ENCODE data around the gene IFIT1B.
"Not testable (repeated sequence)": the region's sequence is repeated elsewhere in the genome, so short reads cannot be mapped to it uniquely, and the experiment has no call there.

Gene IFIT1B, protein sequence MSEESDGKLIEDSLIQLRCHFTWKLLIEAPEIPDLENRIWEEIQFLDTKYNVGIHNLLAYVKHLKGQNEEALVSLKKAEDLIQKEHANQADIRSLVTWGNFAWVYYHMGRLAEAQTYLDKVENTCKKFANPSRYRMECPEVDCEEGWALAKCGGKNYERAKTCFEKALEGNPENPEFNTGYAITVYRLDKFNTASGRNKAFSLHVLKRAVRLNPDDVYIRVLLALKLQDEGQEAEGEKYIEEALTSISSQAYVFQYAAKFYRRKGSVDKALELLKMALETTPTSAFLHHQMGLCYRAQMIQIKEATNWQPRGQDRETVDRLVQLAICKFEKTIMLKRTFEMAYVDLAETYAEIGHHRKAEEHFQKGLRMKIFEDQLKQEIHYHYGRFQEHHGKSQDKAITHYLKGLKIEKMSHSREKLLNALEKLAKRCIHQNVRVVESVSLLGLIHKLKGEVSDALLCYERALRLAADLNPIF

DNA sequence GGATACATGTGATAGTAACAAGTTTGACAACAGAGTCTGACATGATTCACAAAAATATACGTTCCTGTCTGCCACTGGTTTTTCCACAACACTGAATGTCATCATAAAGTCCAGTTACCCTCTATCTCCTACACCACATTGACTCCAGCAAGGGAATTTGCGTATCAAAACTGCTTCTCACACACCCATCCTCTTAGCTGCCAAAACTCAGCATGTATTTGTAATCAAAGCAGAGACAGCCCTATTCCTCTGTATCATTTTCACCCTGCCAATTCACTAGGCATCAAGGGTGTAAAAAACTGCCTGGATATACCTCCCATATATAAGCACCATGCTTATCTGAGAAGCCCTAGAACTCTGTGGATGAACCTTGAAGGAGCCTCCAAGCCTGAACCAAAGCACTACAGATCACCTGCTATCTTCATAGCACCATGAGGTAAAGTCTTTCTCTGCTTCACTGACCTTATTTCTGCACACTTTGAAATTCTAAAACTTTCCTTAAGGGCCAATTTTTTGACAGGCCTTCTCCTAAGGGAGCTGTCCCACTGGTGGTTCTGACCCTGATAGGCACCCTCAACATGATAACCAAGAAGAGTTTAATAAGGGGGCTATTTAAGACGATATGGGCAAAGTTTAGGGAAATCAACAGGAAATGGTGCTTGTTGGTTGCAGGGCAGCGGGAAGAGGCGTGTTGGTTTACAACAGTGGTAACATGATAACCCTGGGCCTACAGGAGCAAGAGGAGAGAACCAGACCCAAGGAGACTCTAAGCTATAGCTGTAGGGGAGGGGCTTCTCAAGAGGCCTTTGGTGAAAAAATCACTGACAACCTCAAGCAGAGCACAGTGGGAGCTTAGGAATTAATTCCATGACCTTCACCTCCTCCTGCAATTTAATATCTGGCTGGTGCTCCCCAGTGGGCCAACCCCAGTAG, at the start of gene IFIT1B:
TSS of gene IFIT1B (plus strand) at position 352 of the 933 bp plus-strand sequence. CDS start at position 432, 80 bp downstream.
- no peak for DNase-seq (ENCODE audit: low read depth in 2 of 2)

DNA sequence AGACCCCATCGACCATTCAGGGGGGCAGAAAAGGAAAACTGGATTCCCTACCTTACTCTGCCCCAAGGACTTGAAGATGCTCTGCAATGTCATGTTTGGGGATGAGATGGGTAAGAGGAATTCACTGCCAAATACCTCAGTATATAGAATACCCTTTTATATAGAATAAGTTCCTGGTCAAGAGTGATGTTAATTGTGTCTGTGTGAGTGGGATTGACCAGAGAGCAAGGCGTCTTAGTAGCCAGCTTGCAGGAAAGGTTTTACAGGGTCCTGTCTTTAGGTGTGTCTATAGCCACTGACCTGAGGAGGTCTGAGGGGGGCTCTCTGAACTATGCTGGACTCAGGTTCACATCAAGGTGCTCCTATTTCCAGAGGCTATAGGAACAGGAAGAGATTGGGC, 48.7 kb upstream of the IFIT1B start:
- no peak for DNase-seq (ENCODE audit: low read depth in 2 of 2)

DNA sequence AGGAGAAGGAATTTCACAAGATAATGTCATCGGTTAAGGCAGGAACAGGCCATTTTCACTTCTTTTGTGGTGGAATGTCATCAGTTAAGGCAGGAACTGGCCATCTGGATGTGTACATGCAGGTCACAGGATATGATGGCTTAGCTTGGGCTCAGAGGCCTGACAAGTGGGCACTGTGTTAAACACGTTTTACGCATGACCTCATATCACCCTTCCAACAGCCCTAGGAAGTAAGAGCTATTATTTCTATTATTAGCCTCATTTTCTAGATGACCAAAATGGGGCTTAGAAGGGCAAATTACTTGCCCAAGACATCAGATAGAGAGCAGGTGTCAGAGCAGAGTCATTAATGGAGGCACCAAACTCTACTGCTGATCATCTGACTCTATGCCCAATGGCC, 47.8 kb upstream of the IFIT1B start:
- DNase-seq (ENCODE audit: low read depth in 2 of 2): not testable (repeated sequence)

DNA sequence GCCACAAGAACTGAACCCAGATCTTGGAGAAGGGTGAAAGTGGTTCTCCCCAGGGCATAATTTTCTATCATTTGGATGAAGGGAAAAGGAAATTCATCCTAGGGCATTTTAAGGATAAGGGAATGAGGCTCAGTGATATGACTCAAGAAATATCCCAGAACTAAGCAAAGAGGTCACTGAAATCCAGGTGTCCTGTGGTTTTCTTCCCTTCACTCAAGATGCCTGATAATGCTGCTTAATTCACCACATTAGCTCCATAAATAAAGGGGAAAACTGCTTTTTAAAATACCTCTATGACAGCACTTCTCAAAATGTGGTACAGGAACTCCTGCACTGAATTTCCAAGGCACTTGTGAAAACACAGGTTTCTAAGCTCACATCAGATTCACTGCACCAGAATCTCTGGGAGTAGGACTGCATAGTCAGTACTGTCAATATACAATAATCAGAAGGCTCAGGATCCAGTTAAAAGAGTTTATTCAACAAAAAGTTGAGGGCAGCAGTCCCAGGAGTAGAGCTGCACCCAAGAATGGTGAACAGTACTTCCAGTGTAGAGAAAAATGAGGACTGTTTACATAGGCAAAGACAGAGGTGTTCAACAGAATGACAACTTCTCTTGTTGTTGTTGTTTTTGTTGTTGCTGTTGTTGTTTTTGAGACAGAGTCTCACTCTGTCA, 47.2 kb upstream of the IFIT1B start:
- no peak for DNase-seq (ENCODE audit: low read depth in 2 of 2)

DNA sequence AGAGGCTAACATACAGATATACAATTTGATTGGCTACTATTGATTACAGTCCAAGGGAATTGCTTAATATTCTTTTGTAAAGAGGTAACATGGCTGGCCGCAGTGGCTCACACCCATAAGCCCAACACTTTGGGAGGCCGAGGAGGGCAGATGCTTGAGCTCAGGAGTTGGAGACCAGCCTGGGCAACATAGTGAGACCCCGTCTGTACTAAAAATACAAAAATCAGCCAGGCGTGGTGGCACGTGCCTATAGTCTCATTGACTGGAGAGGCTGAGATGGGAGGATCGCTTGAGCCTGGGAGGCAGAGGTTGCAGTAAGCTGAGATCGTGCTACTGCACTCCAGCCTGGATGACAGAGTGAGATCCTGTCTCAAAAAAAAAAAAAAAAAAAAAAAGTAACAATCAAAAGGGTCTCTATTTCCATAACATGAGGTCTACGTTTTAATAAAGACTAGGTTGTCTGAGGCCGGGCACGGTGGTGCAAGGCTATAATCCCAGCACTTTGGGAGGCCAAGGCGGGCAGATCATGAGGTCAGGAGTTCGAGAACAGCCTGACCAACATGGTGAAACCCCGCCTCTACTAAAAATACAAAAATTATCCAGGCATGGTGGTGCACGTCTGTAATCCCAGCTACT, 46.3 kb upstream of the IFIT1B start:
- DNase-seq (ENCODE audit: low read depth in 2 of 2): not testable (repeated sequence)

DNA sequence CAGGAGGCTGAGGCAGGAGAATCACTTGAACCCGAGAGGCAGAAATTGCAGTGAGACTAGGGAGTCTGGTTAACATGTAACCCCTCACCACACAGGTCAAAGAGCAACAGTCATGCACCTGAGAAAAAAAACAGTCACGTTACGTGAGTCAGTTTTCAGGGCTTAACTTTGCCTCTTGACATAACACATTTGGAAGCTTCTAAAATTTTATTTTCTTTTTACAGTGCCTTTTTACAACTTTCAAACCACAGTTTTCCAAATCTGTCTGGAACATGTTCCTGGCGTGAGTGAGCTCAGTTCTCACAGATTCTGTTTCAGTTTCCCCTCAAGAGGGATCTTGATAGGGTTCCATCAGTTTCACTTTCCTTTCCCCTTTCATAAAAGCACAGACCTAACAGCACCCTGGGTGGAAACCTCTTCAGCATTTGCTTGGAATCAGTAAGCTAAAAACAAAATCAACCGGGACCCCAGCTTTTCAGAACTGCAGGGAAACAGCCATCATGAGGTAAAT, 45.7 kb upstream of the IFIT1B start:
- no peak for DNase-seq (ENCODE audit: low read depth in 2 of 2)

DNA sequence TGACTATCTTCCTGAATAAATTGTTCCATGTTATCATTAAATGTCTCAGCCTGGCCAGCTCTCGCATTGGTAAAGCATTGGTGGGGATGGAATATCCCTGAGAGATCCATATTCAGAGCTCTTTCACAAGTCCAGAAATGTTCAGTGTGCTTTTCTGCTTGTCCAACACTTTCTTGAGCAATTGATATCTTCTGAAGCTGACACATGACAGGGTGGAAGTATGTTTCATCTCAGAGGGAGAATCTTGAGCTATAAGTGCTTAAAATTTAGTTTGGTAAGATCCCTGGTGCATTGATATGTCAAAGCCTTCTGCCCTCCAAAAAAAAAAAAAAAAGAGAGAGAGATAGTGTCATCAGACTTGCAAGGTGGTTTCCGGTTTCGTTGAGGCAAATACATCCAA, 42.6 kb upstream of the IFIT1B start:
- no peak for DNase-seq (ENCODE audit: low read depth in 2 of 2)

DNA sequence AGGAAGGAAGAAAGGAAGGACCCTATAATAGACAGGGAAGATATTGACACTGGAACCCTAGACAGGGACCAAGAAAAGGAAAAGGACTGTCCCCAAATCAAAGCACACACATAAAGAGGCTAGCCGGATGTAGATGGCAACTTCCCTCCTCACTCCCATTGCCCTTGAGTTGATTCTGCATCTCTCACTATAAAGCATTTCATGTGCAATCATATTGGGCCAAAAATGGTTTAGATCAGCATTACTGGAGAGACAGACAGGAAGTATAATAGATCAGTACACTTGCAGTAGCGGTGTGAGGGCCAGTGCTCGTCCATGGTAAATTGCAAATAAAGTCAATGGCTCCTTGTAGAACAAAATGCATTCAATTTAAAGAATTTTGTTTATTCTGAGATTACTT, 41.6 kb upstream of the IFIT1B start:
- DNase-seq (ENCODE audit: low read depth in 2 of 2): no peak

DNA sequence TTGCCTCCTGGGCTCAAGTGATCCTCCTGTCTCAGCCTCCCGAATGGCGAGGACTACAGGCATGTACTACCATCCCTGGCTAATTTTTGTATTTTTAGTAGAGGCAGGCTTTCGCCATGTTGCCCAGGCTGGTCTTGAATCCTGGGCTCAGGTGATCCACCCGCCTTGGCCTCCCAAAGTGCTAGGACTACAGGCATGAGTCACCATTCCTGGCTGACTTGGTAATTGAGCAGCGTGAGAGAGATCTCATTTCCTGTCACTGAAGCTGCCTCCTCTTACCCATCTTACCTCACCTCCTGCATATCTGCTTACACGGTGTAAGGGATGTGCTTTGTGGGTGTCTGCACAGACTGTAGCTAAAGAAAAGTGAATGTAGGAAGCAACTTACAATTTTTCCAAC, 40.4 kb upstream of the IFIT1B start:
- DNase-seq (ENCODE audit: low read depth in 2 of 2): peak in 1 of 2 donors; percentile 27

DNA sequence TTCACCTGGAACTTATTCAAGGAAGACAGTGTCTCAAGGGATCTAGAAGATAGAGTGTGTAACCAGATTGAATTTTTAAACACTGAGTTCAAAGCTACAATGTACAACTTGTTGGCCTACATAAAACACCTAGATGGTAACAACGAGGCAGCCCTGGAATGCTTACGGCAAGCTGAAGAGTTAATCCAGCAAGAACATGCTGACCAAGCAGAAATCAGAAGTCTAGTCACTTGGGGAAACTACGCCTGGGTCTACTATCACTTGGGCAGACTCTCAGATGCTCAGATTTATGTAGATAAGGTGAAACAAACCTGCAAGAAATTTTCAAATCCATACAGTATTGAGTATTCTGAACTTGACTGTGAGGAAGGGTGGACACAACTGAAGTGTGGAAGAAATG, 39.1 kb upstream of the IFIT1B start:
- no peak for DNase-seq (ENCODE audit: low read depth in 2 of 2)

DNA sequence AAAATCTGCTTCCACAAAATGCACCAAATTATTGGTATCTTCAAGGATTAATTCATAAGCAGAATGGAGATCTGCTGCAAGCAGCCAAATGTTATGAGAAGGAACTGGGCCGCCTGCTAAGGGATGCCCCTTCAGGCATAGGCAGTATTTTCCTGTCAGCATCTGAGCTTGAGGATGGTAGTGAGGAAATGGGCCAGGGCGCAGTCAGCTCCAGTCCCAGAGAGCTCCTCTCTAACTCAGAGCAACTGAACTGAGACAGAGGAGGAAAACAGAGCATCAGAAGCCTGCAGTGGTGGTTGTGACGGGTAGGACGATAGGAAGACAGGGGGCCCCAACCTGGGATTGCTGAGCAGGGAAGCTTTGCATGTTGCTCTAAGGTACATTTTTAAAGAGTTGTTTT, 38.0 kb upstream of the IFIT1B start:
- DNase-seq (ENCODE audit: low read depth in 2 of 2): no peak

DNA sequence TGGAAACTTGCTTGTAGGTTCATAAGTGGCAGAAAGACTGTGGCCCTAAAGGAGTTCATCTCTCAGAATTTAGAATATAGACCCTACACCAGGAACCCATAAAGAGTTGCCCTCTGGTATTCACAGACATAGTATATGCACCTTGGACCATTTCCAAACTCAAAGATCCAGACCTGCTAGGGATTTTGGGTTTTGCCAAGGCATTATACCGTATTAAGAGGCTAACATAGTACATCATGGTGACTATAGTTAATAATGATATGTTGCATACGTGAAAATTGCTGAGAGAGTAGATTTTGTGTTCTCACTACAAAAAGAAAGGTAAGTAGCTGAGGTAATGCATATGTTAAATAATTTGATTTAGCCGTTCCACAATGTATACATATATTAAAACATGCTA, 36.2 kb upstream of the IFIT1B start:
- no peak for DNase-seq (ENCODE audit: low read depth in 2 of 2)

DNA sequence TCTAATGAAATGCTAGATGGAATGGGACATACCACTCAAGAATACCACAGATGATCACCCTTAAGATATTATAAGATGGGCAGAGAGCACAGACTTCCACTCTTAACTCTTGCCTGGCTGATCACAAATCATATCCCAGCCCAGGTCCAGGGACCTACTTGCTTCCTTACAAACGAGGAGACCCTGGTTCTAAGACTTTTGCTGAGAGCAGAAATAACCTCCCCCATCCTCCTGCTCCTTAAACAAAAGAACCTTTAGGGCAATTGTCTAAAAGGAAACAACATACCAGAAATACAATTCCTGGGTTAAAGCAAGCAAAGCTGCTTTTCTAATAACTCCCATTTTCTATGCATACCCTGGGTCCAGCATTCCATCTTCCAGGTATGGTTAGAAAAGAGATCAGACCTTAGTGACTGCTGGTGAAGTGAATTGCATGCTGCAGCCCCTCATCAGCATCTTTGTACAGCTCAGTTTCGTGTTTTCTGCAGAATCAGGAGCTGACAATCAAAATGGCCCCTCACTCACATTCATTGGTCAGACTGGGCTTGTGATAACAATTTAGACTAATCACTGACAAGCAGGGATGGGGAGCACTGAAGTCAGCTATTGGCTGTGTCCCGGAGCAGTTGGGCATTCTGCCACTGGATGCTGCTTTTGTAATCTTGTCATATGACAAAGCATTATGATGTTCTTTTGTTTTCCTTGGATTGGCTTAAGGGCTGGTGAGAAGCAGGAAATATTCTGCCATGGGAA, 35.5 kb upstream of the IFIT1B start:
- DNase-seq (ENCODE audit: low read depth in 2 of 2): no peak

DNA sequence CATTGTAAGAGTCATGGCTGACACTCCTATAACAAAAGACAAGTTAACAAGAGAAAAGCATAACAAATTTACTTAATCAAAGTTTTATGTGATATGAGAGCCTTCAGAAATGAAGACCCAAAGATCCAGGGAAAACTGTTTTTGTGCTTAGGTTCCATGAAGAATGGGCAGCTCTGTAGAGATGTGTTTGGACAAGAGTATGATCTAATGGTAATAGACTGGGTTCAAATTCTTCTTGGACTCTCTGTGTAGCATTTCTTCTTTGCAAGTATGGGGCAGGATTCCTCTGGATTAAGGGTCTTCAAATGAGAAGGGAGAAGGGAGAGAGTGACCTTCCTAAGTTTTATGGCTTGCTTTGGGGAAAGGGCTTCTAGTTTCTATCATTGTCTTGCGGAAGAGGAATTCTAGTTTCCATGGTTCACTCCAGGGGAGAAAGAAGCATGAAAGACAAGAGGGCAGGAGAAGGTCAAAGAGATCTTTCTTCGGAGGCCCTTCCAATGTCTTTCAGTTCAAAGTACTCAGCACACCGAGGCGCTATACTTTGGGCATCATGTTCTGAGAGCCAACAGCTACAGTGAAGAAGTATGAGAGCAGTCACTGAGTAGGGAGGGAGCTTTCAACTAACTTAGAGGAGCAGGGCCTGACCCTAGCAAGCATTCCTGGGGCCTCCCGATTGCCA, 34.6 kb upstream of the IFIT1B start:
- DNase-seq (ENCODE audit: low read depth in 2 of 2): no peak

DNA sequence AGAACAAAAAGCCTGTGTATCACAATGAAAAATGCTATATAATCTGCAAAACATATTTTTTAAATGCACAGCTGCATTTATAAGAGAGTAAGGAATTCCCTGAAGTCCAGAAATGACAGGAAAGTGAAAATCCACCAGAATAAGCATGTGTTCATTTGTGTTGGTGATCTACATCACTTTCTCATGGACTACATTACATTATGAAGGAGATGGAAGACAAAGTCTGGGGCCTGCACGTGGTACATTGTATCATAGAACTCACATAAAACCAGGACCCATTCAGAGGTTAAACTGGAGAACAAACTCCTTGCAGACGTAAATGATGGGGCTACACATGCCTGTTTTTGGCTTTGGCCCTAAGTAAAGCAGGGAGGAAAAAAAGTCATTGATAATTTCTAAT, 33.7 kb upstream of the IFIT1B start:
- no peak for DNase-seq (ENCODE audit: low read depth in 2 of 2)

DNA sequence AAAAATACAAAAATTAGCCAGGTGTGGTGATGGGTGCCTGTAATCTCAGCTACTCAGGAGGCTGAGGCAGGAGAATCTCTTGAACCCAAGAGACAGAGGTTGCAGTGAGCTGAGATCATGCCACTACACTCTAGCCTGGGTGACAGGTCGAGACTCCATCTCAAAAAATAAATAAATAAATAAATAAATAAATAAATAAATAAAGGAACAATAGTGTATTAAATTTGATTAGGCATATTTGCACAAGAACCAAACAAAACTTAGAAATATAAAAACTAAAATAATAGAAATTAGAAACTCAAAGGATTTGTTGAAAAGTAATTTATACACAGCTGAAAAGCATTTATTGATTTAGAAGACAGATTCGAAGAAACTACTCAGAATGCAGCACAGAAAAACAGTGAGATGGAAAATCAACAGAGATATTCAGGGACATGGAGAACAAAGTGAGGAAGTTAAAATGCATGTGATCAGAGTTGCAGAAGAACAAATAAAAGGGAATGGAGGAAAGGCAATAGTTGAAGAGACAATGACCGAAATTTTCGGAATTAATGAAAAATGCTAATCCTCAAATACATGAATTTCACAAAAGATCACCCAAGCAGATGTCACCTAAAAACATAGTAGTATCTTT, 32.4 kb upstream of the IFIT1B start:
- DNase-seq (ENCODE audit: low read depth in 2 of 2): no peak

DNA sequence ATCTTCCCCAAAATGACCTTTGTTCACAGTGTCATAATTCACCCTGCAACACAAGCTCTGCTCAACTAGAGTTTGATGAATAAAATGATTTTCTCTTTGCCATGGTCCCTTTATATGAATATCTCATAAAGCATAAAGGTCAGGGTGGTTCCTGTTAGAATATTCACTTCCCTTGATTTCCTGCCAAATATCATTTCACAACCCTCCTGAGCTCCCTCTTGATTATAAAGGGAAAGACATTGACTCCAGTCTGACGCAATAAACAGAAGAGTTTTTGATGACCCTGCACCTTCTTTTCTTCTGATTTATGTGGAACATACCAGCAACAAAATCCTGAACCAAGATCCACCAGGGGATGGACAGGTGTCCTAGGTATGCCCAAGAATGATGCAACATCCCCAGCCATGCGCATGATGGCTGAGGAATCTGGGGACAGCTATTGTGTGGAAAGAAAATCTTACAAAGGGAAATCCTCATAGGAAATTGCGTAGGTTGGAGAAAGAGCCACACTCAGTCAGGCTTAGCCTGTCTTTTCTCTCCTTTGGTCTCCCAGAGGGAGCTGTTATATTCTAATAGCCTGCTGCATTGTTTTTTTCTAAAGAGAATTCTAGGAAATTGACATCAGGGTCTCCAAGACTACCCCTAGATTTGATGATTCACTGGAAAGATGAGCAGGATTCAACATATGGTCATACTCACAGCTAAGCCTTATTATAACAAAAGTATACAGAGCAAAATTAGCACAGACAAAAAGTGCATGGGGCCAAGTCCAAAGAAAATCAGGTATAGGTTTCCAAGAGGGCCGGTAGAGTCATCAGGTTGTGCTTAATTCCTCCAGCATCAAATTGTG, 31.2 kb upstream of the IFIT1B start:
- no peak for DNase-seq (ENCODE audit: low read depth in 2 of 2)

DNA sequence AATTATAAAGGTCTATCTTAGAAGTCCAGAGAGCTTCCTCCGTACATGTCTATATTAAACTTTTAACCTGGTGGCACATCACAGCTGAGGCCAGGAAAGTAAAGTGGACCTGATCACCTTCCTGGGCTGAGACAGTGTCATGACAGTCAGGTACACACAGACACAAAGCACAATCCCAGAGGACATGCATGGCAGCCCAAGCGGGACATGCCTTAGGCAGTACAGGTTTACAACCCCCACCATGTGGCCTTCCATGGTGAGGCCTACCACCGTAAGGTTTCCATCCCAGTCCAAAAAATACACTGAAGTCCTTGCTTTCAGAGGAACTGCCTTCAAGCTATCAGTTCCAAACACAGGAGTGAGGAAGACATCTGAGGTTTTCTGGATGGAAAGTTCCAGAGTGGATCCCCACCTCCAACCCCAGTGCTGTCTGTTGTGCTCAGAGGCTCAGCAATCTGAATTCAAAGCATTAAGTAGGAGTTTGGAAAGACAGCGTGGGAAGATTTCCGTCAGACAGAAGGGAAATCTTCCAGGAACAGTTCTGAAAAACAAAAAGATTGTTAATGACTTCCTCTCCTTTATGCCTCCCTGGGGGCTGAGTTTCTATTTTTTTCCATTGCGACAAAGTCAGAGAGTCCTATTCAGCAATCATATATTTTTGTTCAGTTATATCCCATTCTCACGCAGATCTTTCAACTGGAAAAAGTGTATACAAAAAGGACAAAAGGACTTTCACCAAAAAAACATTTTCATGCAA, 30.0 kb upstream of the IFIT1B start:
- DNase-seq (ENCODE audit: low read depth in 2 of 2): no peak

Data from stimulated activated CD4-positive, alpha-beta T cell treated with anti-CD3 and anti-CD28 coated beads, Interleukin-15, amount 100 ng/mL, for 48 hours (primary cell).